Kidney (tissue), 14 donors: ENCODE data around the gene MAN1A1. TPM values are rescaled to one million over a fixed set of nuclear protein-coding genes. Genes with fewer than 3 reads are reported as not detected.
A peak's percentile ranks its signal among the peaks of the same experiment; 100 is the strongest.
"Not testable (repeated sequence)": the region's sequence is repeated elsewhere in the genome, so short reads cannot be mapped to it uniquely, and the experiment has no call there.

Source experiments
- DNase-seq, 5 donors: peaks; one replicate each; pipeline ENCODE4 v3.0.0-alpha.2; 2013 to 2020
- FAIRE-seq: peaks from 2 replicates; lab custom pipeline; 2012; peaks lifted over from hg19 to GRCh38; lab: Jason Lieb, UNC
- H3K27ac ChIP-seq, 2 donors: one replicate each; pipeline ENCODE4 v1.7.0; 2013; ENCODE audit warnings: low read depth in 2 of 2, low read length in 2 of 2, inconsistent platforms in 1 of 2
- H3K27me3 ChIP-seq: one replicate; pipeline ENCODE4 v1.7.1; 2013; ENCODE audit warnings: low read length, inconsistent platforms; ENCODE audit not compliant: control insufficient read depth, insufficient read depth
- H3K36me3 ChIP-seq, 3 donors: one replicate each; pipeline versions ENCODE4 v1.7.0 to v1.7.1; 2013; ENCODE audit warnings: low read length in 3 of 3, control low read depth in 1 of 3, inconsistent platforms in 1 of 3; ENCODE audit not compliant: insufficient read depth in 3 of 3, control insufficient read depth in 2 of 3
- H3K4me1 ChIP-seq, 3 donors: one replicate each; pipeline versions ENCODE4 v1.7.0 to v1.7.1; 2013; ENCODE audit warnings: low read length in 3 of 3, inconsistent platforms in 1 of 3, low read depth in 1 of 3; ENCODE audit not compliant: control insufficient read depth in 2 of 3, insufficient read depth in 2 of 3
- H3K4me3 ChIP-seq, 3 donors: one replicate each; pipeline versions ENCODE4 v1.7.0 to v1.8.1; 2013; ENCODE audit warnings: low read length in 3 of 3, control low read depth in 1 of 3, inconsistent platforms in 1 of 3
- H3K9ac ChIP-seq, 3 donors: one replicate each; pipeline versions ENCODE4 v1.7.0 to v1.7.1; 2013; ENCODE audit warnings: low read length in 3 of 3, control low read depth in 1 of 3, inconsistent platforms in 1 of 3
- H3K9me3 ChIP-seq, 3 donors: one replicate each; pipeline versions ENCODE4 v1.7.0 to v1.7.1; 2013; ENCODE audit warnings: low read length in 3 of 3, control low read depth in 1 of 3, inconsistent platforms in 1 of 3; ENCODE audit not compliant: control insufficient read depth in 2 of 3, insufficient read depth in 1 of 3
- CTCF ChIP-seq: IDR thresholded peaks from 3 replicates; pipeline ENCODE4 v1.5.1; 2012; ENCODE audit warnings: mild to moderate bottlenecking, moderate library complexity, borderline replicate concordance; ENCODE audit not compliant: insufficient read depth; ENCODE audit errors: extremely low read depth
- intact Hi-C: fragments of 100-400 bp; cut with DNase I; formaldehyde crosslinking; loops from one replicate; pipeline ENCODE4 v1.11.1; 2022
- polyA plus RNA-seq: library from polyadenylated mRNA; stranded (reverse); fragments of 350-450 nt; fragmentation: Illumina TruSeq; extraction: RNeasy Lipid Tissue Mini Kit (QIAGEN cat#74804); gene quantifications from one replicate; pipeline ENCODE4 v1.2.3, GENCODE V29; 2014; ENCODE audit warnings: low read depth, low replicate concordance; ENCODE audit not compliant: insufficient read depth
- total RNA-seq: library from RNA; stranded (reverse); fragmentation: NEBNext Ultra II Directional; extraction: Animal tissue kit (Norgen Biotek cat#: 25700); gene quantifications from one replicate; pipeline ENCODE4 v1.2.1, GENCODE V29; 2021
- donor health status: control.
- donor health status: control.
- donor health status: control.
- donor health status: control.
- donor health status: control.
- donor health status: DM: yes; HTN: yes; CAD: no.
- donor health status: Normal renal cell carcinoma (clear cell type).

The MAN1A1 gene
- total and polyA plus RNA-seq, 2 donors from 2014 or later: 30.4 to 68.5 TPM

DNA sequence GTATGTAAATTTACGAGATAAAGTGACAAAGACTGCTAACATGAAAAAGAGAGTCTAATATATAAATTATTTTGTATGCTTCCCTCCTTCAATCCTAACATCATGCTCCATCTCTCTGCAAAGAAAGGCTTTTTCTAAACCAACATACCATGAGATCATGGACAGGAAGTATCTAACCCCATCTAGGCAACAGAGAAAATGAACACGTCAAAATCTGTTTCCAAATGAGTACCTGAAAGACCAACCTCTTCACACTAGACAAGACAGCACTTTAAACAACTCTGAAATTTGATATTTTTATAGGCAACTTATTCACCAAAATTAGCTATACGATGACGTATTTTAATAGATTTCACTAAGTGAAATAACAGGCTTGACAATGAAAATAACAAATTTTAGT is 54.6 kb downstream of the MAN1A1 start:
- no peaks in the 10 kb centered on the region for H3K9me3 ChIP-seq
- no peaks in the 10 kb centered on the region for H3K27me3 ChIP-seq
- no peak for DNase-seq
- peaks cover 0 to 8% (median 4%) of the 10 kb centered on the region in 3 donors for H3K4me1 ChIP-seq
- no peak overlapping the region for H3K9ac ChIP-seq
- FAIRE-seq: no peak
- no peak overlapping the region for H3K4me3 ChIP-seq
- intact Hi-C loops: no loop called here
- no peak overlapping the region for H3K27ac ChIP-seq
- no peaks in the 10 kb centered on the region for H3K36me3 ChIP-seq
- no peak for TF ChIP-seq CTCF

DNA sequence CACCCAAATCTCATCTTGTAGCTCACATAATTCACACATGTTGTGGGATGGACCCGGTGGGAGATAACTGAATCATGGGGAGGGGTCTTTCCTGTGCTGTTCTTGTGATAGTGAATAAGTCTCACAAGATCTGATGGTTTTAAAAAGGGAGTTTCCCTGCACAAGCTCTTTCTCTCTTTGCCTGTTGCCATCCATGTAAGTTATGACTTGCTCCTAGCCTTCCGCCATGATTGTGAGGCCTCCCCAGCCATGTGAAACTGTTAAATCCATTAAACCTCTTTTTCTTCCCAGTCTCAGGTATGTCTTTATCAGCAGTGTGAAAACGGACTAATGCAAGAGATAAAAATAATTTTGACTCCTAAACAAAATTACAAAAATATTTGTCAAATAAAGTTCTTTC is 58.5 kb downstream of the MAN1A1 start:
- DNase-seq, intact Hi-C loops, H3K9me3 ChIP-seq, H3K9ac ChIP-seq, FAIRE-seq, H3K4me1 ChIP-seq, H3K27ac ChIP-seq, H3K27me3 ChIP-seq, H3K36me3 ChIP-seq, H3K4me3 ChIP-seq: not testable (repeated sequence)

GRCh38 chr6:119290306-119290705 is 59.3 kb downstream of the MAN1A1 start:
- DNase-seq: no peak
- H3K27me3 ChIP-seq: no peaks in the 10 kb centered on the region
- intact Hi-C loops: no loop called here
- no peak overlapping the region for H3K9ac ChIP-seq
- FAIRE-seq: no peak
- H3K9me3 ChIP-seq: no peaks in the 10 kb centered on the region
- no peak overlapping the region for H3K27ac ChIP-seq
- H3K4me1 ChIP-seq: no peaks in the 10 kb centered on the region
- no peaks in the 10 kb centered on the region for H3K36me3 ChIP-seq
- no peak for TF ChIP-seq CTCF
- no peak overlapping the region for H3K4me3 ChIP-seq

- no peak for TF ChIP-seq CTCF
- H3K4me1 ChIP-seq: no peaks in the 10 kb centered on the region
- H3K27me3 ChIP-seq: no peaks in the 10 kb centered on the region
- FAIRE-seq (no peak), DNase-seq (peak in 1 of 5 donors; percentile 45)
- no peak overlapping the region for H3K4me3 ChIP-seq
- no peak overlapping the region for H3K9ac ChIP-seq
- no peak overlapping the region for H3K27ac ChIP-seq
- intact Hi-C loops: no loop called here
- H3K36me3 ChIP-seq: no peaks in the 10 kb centered on the region
- no peaks in the 10 kb centered on the region for H3K9me3 ChIP-seq
Observed at GRCh38 chr6:119289651-119290050, 59.9 kb downstream of the MAN1A1 start.
